Measurements from ENCODE around the gene CRACR2B. TPM values are rescaled to one million over a fixed set of nuclear protein-coding genes. Genes with fewer than 3 reads are reported as not detected.

Gene CRACR2B
- total RNA-seq, 1 experiment from 2014 or later = 11.8 TPM

- POLR2A ChIA-PET = interaction anchor here (0.5 to 2.9 kb wide), 5 partner anchors 11 to 183 kb away, joined by 3 to 25 read pairs (median 7); partner anchors contain the start of gene RPLP2
- no peak for DNase-seq (ENCODE audit: low read depth, low spot score)
- peak overlapping the region; percentile 86 to 92 for H3K4me3 ChIP-seq (replicated peaks in 1 of 2; ENCODE audit: low read depth in 1 of 2, low read length in 2 of 2)
- peaks cover 16 to 42% of the 10 kb centered on the region in 2 experiments for H3K4me1 ChIP-seq (ENCODE audit: control insufficient read depth in 1 of 2, insufficient read depth in 2 of 2, low read length in 2 of 2)
- no peaks in the 10 kb centered on the region for H3K9me2 ChIP-seq (ENCODE audit: insufficient read depth)
- peaks cover 29% of the 10 kb centered on the region for H3K79me2 ChIP-seq (ENCODE audit: insufficient read depth, low read length)
- H3K27me3 ChIP-seq (ENCODE audit: insufficient read depth, low read length) = no peaks in the 10 kb centered on the region
- peak overlapping the region; percentile 91 for H3K27ac ChIP-seq (ENCODE audit: low read depth, low read length)
- CTCF ChIA-PET = interaction anchor here (1.7 kb wide), 1 partner anchor 13 kb away, joined by 6 read pairs; no protein-coding TSS in a partner anchor
- no peak; the same call in 1 of the 2 replicates for ATAC-seq
- H3K9ac ChIP-seq (ENCODE audit: low read length) = peak overlapping the region; percentile 94
- RAD21 ChIA-PET (ENCODE audit: low non-redundant PET in 1 of 2, low total read pairs in 2 of 2, uncharacterized antibody in 2 of 2, unreplicated experiment in 2 of 2) = no interaction called here
- H3K9me3 ChIP-seq (ENCODE audit: control insufficient read depth in 1 of 2, insufficient read depth in 1 of 2, low read depth in 1 of 2, low read length in 2 of 2) = no peaks in the 10 kb centered on the region
- peaks cover 0 to 8% of the 10 kb centered on the region in 2 experiments; a peak in 1 of 4 replicates for H3K36me3 ChIP-seq (ENCODE audit: control insufficient read depth in 1 of 2, insufficient read depth in 2 of 2, low read length in 2 of 2)
- peak overlapping the region; percentile 97 for H3K4me2 ChIP-seq (ENCODE audit: low read length)
- intact Hi-C loops (cut with micrococcal nuclease) = loop anchor here (1.0 kb wide), 1 partner anchor 13 kb away; the partner anchor contains the start of gene RPLP2
- H2AFZ ChIP-seq (ENCODE audit: low read depth, low read length, poor library complexity, severe bottlenecking) = no peak overlapping the region
- no TSS peak for BruUV-seq (replicated peaks)
- H4K20me1 ChIP-seq (ENCODE audit: insufficient read depth) = no peaks in the 10 kb centered on the region
- TF ChIP-seq JUND (IDR thresholded peaks at IDR 0.05) (no peak), FOSL1 (IDR thresholded peaks at IDR 0.05; ENCODE audit: low read depth) (no peak), SP1 (IDR thresholded peaks at IDR 0.05; ENCODE audit: low read depth) (no peak), ZNF274 (IDR thresholded peaks at IDR 0.05; ENCODE audit: low read depth, low read length) (no peak), RAD21 (IDR thresholded peaks at IDR 0.05; ENCODE audit: low read depth) (no peak), POLR2AphosphoS5 (IDR thresholded peaks at IDR 0.05; ENCODE audit: low read depth, low read length) (no peak), TCF7L2 (IDR thresholded peaks at IDR 0.05; ENCODE audit: borderline replicate concordance, extremely low read depth, insufficient read depth, insufficient read length) (no peak), EZH2phosphoT487 (IDR thresholded peaks at IDR 0.05; ENCODE audit: borderline replicate concordance) (no peak), ZFX (IDR thresholded peaks at IDR 0.05) (no peak)
- TF ChIP-seq, protein P1, sequence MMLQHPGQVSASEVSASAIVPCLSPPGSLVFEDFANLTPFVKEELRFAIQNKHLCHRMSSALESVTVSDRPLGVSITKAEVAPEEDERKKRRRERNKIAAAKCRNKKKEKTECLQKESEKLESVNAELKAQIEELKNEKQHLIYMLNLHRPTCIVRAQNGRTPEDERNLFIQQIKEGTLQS (IDR thresholded peaks at IDR 0.05) = no peak
- TF ChIP-seq, protein P2, sequence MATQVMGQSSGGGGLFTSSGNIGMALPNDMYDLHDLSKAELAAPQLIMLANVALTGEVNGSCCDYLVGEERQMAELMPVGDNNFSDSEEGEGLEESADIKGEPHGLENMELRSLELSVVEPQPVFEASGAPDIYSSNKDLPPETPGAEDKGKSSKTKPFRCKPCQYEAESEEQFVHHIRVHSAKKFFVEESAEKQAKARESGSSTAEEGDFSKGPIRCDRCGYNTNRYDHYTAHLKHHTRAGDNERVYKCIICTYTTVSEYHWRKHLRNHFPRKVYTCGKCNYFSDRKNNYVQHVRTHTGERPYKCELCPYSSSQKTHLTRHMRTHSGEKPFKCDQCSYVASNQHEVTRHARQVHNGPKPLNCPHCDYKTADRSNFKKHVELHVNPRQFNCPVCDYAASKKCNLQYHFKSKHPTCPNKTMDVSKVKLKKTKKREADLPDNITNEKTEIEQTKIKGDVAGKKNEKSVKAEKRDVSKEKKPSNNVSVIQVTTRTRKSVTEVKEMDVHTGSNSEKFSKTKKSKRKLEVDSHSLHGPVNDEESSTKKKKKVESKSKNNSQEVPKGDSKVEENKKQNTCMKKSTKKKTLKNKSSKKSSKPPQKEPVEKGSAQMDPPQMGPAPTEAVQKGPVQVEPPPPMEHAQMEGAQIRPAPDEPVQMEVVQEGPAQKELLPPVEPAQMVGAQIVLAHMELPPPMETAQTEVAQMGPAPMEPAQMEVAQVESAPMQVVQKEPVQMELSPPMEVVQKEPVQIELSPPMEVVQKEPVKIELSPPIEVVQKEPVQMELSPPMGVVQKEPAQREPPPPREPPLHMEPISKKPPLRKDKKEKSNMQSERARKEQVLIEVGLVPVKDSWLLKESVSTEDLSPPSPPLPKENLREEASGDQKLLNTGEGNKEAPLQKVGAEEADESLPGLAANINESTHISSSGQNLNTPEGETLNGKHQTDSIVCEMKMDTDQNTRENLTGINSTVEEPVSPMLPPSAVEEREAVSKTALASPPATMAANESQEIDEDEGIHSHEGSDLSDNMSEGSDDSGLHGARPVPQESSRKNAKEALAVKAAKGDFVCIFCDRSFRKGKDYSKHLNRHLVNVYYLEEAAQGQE (IDR thresholded peaks at IDR 0.05; ENCODE audit: low read depth) = no peak
- TF ChIP-seq, protein P3, sequence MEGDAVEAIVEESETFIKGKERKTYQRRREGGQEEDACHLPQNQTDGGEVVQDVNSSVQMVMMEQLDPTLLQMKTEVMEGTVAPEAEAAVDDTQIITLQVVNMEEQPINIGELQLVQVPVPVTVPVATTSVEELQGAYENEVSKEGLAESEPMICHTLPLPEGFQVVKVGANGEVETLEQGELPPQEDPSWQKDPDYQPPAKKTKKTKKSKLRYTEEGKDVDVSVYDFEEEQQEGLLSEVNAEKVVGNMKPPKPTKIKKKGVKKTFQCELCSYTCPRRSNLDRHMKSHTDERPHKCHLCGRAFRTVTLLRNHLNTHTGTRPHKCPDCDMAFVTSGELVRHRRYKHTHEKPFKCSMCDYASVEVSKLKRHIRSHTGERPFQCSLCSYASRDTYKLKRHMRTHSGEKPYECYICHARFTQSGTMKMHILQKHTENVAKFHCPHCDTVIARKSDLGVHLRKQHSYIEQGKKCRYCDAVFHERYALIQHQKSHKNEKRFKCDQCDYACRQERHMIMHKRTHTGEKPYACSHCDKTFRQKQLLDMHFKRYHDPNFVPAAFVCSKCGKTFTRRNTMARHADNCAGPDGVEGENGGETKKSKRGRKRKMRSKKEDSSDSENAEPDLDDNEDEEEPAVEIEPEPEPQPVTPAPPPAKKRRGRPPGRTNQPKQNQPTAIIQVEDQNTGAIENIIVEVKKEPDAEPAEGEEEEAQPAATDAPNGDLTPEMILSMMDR (IDR thresholded peaks at IDR 0.05 in 2 of 3, conservative IDR thresholded peaks at IDR 0.05 in 1 of 3; ENCODE audit: borderline replicate concordance in 1 of 3, insufficient read depth in 1 of 3, low read depth in 2 of 3, low read length in 2 of 3) = no peak
These were observed 31.0 kb upstream of the CRACR2B start for GRCh38 chr11:796565-797295.

Data from HCT116 (cell line).